Activated effector memory CD4-positive, alpha-beta T cell treated with Interleukin-2 at 50 U/mL for 16 hours (primary cell): Measurements from ENCODE around the gene TH.

Experiments
- DNase-seq: peaks from one replicate; pipeline ENCODE4 v3.0.0-alpha.2; 2020

TH gene

DNA sequence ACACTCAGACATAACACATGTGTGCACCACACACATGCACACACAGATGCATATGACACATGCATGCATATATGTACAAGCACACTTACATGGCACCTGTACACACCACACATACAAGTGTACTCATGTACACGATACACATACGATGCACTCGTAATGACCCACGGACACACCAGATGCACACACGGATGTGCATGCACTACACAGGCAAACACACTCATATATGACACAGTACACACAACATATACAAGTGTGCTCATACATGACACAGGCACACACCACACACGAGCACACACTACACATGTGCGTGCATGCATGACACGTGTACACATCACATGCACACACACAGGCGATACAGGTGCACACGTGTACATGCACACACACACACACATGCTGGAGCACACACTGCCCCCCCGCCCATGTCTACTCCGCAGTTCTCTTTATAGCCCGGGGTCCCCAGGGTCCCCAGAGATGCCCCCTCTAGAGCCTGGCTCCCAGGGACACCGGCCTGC, 4.8 kb upstream of the TH start:
- no peak for DNase-seq

GRCh38 chr11:2175659-2176058, 4.0 kb upstream of the TH start:
- no peak for DNase-seq

DNA sequence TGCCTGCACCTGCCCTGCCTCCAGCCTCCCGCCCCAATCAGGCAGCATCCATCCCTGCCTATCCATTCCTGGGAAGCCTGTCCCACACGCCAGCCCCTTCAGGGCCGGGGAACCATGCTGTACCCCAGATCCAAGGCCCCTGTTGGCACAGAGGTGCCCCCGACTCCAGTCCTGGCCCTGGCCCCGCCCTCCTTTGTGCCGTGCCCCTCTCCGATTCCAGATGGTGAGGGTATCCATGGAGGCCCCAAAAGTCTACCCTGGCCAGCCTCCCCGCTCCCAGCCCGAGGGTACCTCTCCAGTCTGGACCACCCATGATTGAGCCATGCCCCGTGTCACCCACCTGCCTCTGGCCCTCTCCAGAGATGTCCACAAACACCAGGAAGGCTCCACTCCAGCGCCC, 2.7 kb upstream of the TH start:
- no peak for DNase-seq

DNA sequence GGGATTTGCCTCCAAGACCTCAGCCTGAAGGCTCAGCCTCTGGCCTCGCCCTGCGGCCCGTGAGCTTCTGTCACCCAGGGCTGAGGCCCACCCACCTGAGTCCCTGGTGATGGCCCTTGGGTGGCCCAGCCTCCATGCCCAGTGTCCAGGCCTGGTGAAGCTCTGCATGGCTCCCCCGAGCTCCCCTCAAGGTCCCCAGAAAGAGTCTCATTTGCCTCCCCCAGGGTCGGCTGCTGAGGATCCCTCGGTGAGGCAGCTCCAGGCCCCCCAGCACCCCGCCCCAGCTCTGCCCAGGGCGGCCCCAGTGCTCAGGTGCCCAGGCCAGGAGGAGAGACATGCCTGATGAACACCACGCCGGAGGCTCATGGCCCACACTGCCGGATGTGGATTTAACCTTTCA, 2.1 kb upstream of the TH start:
- DNase-seq: no peak

DNA sequence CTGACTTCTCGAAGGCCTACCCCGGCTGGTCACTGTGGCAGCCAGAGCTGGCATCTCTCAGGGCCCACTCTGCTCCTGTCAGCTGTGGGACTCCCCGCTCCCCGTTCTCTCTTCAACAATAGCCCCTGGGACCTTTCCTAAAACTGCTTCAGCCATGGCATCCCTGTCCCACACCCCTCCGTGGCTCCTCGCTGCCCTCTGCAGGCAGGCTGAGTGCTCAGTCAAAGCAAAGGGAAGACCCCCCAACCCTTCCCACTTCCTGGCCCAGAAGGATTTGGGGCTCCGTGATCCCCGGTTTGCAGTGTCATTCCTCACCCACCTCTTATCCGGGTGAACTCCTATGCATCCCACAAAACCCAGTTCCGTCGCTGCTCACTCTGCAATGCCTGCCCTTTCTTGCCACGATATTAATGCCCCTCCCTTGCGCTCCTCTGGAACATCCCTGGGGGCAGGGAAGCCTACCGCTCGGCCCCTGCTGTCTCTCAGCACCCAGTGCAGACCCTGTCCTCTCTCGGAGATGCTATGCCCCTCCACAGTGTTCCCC, 1.6 kb upstream of the TH start:
- no peak for DNase-seq

GRCh38 chr11:2172676-2173075, 1.1 kb upstream of the TH start:
- DNase-seq: no peak

DNA sequence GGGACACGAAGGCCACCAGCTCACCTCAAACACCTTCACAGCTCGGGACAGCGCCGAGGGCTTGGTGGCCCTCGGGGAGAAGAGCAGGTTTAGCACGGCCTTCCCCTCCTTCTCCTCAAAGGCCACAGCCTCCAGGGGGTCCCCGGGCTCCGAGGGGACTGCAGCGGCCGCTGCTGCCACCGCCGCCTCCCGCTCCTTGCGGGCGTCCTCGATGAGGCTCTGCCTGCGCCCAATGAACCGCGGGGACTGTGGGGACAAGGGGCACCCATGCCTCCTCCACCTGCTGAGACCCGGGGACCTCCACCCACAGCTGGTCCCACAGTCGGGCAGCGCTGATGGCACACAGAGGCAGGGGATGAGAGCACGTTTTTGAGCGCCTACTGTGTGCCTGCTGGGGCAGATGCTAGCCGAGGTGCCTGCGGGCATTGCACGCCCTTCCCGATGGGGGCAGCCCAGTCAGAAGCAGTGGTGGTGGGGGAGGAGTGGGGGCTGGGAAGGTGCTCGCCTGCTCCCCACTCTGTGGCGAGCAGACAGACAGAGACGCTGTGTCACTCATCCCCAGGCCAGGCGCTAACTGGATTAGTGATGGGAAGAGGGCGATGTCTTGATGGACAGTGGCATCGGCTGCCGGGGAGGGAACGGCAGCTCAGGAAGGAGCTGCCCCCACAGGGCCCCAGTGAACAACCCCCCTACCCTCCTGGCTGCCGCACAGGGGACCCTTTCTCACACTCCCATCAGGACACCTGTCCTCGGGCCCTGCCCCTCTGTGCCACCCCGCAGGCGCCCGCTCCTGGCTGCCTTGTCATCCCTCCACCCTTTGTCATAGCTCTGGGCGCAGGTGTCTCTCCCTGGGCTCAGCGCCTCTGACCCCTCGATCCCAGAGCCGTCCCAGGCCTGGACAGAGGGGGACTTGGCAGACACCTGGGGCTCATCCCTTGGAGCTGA, 1.7 kb downstream of the TH start:
- no peak for DNase-seq

GRCh38 chr11:2169005-2169378, 2.6 kb downstream of the TH start:
- DNase-seq: no peak

- DNase-seq: no peak
These were observed 3.2 kb downstream of the TH start for GRCh38 chr11:2168286-2169004.

- no peak for DNase-seq
These were observed 4.2 kb downstream of the TH start for GRCh38 chr11:2167141-2168045.

DNA sequence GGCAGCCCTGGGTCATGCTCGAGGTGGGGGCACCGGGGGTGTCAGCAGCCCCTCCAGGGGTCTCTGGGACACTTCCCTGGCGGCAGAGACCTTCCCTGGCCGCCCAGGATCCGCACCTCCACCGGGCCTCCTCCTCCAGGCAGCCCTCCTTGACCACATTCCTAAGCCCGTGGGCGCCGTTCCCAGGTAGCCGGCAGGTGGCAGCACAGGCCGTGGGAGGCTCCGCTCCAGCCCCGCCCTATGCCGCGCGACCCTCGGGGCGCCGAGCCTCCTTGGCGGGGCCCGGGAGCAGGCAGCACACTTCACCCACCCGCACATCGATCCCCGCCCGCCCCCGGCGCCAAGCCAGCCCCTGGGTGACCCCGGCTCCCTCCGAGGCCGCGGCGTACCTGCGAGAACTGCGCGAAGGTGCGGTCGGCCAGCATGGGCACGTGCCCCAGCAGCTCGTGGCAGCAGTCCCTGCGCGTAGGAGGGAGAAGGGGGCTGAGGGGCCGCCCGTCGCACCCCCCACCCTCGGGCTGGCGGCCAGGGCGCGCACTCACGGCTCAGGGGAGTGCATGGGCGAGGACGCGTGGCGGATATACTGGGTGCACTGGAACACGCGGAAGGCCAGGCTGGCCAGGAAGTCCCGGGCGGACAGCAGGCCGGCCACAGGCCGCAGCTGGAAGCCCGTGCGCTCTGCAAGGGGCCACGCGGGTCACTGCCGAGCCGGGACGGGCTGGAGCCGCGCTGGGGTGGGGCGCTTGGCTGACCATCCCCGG, 5.3 kb downstream of the TH start:
- DNase-seq: peak; percentile 7

GRCh38 chr11:2165571-2165970, 6.0 kb downstream of the TH start:
- no peak for DNase-seq

DNA sequence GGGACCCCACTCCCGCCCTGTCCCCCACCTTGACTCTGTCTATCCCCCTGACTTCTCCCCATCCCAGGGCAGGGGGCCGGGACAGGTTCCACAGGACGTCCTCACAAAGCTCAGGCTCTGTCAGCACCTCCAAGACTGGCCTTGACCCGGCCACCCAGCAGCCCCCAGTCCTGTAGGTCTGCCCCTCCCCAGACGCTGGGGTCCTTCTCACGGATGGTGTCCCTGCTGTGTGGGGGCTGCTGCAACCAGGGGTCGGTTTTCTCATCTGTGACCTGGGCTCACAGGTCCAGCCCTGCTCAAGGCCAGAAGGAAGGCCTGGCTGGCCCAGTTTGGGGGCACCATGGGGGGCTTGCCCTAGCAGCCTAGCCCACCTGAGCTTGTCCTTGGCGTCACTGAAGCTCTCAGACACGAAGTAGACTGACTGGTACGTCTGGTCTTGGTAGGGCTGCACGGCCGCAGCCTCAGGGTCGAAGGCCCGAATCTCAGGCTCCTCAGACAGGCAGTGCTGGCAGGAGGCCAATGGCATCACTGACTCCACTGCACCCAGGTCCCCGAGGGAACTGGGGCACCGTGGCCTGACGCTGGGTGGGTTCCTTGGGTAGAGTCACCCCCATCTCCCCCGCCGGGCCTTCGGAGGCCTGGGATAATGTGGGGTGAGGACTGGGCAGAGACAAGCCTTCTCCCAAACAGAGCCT, 6.6 kb downstream of the TH start:
- DNase-seq: no peak

DNA sequence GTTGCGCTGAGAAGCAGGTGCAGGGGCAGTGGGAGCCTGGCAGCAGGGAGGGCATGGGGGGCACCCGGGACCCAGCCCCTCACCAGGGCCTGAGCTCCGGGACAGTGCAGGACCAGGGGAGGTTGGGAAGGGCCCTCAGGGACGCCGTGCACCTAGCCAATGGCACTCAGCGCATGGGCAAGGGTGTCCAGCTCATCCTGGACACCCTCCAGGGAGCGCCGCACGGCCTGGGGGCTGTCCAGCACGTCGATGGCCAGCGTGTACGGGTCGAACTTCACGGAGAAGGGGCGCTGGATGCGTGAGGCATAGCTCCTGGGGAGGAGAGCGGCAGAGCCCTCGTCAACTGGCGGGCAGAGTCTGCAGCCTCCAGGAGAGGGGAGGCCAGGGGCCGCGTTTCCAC, 7.5 kb downstream of the TH start:
- DNase-seq: no peak

DNA sequence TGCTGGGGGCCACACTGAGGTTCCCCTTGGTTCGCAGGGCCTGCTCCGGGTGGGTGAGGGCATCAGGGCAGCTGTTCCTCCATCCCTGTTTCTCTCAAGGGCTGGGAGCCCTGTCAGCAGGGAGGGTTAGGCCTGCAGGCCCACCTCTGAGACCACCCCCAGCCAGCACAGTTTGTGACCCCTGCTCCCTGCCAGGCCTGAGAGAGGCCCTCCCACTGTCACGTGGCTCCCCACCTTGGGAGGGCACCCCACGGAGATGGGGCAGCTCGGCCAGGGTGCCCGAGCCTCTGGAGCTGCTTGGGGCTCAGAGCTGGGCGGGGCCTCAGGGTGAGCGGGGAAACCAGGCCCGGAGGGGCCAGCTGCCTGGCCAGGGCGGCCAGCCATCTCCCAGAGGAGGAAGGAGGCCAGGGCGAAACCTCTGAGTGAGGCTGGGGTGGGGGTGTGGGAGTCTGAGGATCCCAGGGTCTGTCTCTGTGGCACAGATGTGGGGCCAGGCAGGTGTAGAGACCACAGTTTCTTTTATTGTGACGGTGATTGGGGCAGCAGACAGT, 8.1 kb downstream of the TH start:
- no peak for DNase-seq

DNA sequence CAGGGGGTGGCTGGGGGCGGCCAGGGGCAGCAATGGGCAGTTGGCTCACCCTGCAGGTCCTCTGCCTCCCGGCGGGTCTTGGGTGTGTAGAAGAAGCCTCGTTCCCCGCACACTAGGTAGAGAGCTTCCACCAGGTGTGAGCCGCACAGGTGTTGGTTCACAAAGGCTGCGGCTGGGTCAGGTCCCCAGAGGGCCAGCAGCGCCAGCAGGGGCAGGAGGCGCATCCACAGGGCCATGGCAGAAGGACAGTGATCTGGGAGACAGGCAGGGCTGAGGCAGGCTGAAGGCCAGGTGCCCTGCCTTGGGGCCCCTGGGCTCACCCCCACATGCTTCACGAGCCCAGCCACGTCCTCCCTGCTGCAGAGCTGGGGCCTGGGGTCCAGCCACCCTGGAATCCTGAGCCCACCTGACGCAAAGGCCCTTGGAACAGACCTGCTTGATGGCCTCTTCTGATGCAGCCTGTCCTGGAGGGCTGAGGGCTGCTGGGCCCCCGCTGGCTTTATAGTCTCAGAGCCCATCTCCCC, 10.8 kb downstream of the TH start, which contains the start of gene INS:
Gene INS (minus strand): TSS at position 474 of the 524 bp plus-strand sequence. CDS start 238 bp downstream, at position 236.
- no peak for DNase-seq

DNA sequence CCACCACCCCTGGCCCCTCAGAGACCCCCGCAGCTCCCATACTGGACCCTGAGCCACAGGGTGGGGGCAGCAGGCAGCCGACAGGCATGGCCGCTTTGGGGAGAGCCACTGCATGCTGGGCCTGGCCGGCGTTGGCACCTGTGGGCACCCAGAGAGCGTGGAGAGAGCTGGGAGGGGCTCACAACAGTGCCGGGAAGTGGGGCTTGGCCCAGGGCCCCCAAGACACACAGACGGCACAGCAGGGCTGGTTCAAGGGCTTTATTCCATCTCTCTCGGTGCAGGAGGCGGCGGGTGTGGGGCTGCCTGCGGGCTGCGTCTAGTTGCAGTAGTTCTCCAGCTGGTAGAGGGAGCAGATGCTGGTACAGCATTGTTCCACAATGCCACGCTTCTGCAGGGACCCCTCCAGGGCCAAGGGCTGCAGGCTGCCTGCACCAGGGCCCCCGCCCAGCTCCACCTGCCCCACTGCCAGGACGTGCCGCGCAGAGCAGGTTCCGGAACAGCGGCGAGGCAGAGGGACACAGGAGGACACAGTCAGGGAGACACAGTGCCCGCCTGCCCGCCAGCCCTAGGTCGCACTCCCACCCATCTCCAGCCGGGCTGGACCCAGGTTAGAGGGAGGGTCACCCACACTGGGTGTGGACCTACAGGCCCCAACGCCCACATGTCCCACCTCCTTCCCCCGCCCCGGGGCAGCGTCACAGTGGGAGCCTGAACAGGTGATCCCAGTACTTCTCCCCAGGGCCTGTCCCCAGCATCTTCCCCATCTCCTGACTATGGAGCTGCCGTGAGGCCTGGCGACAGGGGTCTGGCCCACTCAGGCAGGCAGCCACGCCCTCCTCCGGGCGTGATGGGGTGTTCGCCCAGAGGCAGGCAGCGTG, 11.8 kb downstream of the TH start:
- DNase-seq: no peak

- no peak for DNase-seq
These were observed 12.6 kb downstream of the TH start for GRCh38 chr11:2158966-2159365.

DNA sequence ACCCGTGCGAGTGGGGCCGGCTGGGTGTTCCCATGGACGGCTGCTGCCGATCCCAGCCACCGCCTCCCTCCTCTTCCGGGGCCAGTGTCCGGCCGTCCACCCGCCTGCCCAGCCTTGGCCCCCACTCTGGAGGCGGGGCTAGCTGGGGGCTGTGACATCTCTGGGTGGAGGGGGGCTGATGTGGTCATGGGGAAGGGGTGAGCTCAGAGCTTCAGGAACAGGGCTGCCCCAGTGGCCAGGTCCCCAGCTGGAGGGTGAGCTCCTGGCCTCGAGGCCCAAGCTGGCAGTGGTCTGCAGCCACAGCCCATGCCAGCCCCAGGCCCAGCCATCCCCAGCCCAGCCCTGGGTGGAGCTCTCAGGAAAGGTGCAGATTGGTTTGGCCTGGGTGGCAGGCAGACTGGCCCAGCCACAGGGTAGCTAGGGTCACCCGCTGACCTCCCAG, 13.3 kb downstream of the TH start:
- DNase-seq: no peak
